K562 (cell line): ENCODE results near the gene OR2V2. TPM values are rescaled to one million over a fixed set of nuclear protein-coding genes. Genes with fewer than 3 reads are reported as not detected.
A peak's percentile ranks its signal among the peaks of the same experiment; 100 is the strongest.

Experiments used
- ATAC-seq: fragments of 200-7000 bp; cut with Tn5 transposase; 3 replicates; pipeline ENCODE4 v1.9.1; 2020; ENCODE audit warnings: moderate library complexity
- BruUV-seq: library from RNA; stranded (reverse); fragments of 400-500 nt; replicated peaks from 2 replicates; lab custom pipeline; 2021; lab: Mats Ljungman, UMichigan
- CTCF ChIA-PET: fragments of 300-600 bp; formaldehyde crosslinking; extraction: SDS; loops from one replicate; lab custom pipeline; 2021; ENCODE audit warnings: low intra/inter-chr PET ratio; lab: Yijun Ruan, JAX
- POLR2A ChIA-PET: fragments of 300-600, 350-650 bp; sonication (Branson Sonifier 250); formaldehyde crosslinking; extraction: SDS; loops from one replicate; lab custom pipeline; 2021; ENCODE audit warnings: antibody characterized with exemption, inconsistent platforms; lab: Yijun Ruan, JAX
- DNase-seq, 4 experiments: peaks; one replicate each; pipeline versions ENCODE4 v3.0.0 to v3.0.0-alpha.2; 2011 to 2018; ENCODE audit warnings: low spot score in 3 of 4, mixed read lengths in 3 of 4; ENCODE audit errors: extremely low read depth in 1 of 4
- FAIRE-seq: peaks from 2 replicates; lab custom pipeline; 2011; peaks lifted over from hg19 to GRCh38; lab: Jason Lieb, UNC
- H2AFZ ChIP-seq: 2 replicates; pipeline ENCODE4 v1.6.0; 2011; ENCODE audit warnings: low read depth, low read length, control low read depth, inconsistent platforms
- H3K27ac ChIP-seq: fragments of 200-600 bp; 3 replicates; pipeline ENCODE4 v1.8.0; 2011; ENCODE audit warnings: low read depth, mild to moderate bottlenecking, control low read depth, inconsistent platforms, low read length, moderate library complexity, mixed read lengths; ENCODE audit errors: extremely low read depth
- H3K27me3 ChIP-seq, 2 experiments: fragments of 300-600 bp in 1 of 2; 2 replicates in 1 of 2; 3 replicates in 1 of 2; pipeline versions ENCODE4 v1.6.0 to v1.8.0; 2011; ENCODE audit warnings: inconsistent platforms in 2 of 2, low read length in 2 of 2, mild to moderate bottlenecking in 1 of 2, mixed read lengths in 1 of 2, moderate library complexity in 1 of 2; ENCODE audit not compliant: control insufficient read depth in 2 of 2, insufficient read depth in 2 of 2
- H3K36me3 ChIP-seq: fragments of 300-600 bp; 3 replicates; pipeline ENCODE4 v1.8.0; 2011; ENCODE audit warnings: mild to moderate bottlenecking, low read length, inconsistent platforms; ENCODE audit not compliant: control insufficient read depth, insufficient read depth
- H3K4me1 ChIP-seq, 2 experiments: fragments of 200-600 bp in 1 of 2; replicated peaks in 1 of 2; 2 replicates in 1 of 2; 3 replicates in 1 of 2; pipeline versions ENCODE4 v1.5.1 to v1.8.0; 2011; ENCODE audit warnings: inconsistent platforms in 2 of 2, low read length in 2 of 2, mild to moderate bottlenecking in 1 of 2, mixed read lengths in 1 of 2, moderate library complexity in 1 of 2; ENCODE audit not compliant: control insufficient read depth in 2 of 2, insufficient read depth in 2 of 2
- H3K4me2 ChIP-seq: 2 replicates; pipeline ENCODE4 v1.6.1; 2011; ENCODE audit warnings: low read length, control low read depth, inconsistent platforms, mixed read lengths; ENCODE audit not compliant: insufficient read depth
- H3K4me3 ChIP-seq: fragments of 200-600 bp; sonication (generic), shearing (Covaris generic); 2 replicates; pipeline ENCODE4 v1.5.1; 2016; ENCODE audit warnings: control low read depth, inconsistent platforms
- H3K79me2 ChIP-seq: fragments of 200-600 bp; 3 replicates; pipeline ENCODE4 v1.8.0; 2011; ENCODE audit warnings: low read length, inconsistent platforms; ENCODE audit not compliant: control insufficient read depth, insufficient read depth
- H3K9ac ChIP-seq, 2 experiments: 2 replicates each; pipeline versions ENCODE4 v1.6.0 to v1.6.1; 2011; ENCODE audit warnings: low read depth in 2 of 2, low read length in 2 of 2, control low read depth in 1 of 2, inconsistent platforms in 1 of 2, mild to moderate bottlenecking in 1 of 2, mixed read lengths in 1 of 2; ENCODE audit not compliant: insufficient read depth in 1 of 2
- H3K9me1 ChIP-seq: one replicate; pipeline ENCODE4 v1.6.0; 2011; ENCODE audit warnings: inconsistent platforms, mild to moderate bottlenecking, low read length, moderate library complexity; ENCODE audit not compliant: control insufficient read depth, insufficient read depth
- H3K9me3 ChIP-seq: replicated peaks from 2 replicates; pipeline ENCODE4 v1.5.1; 2011; ENCODE audit warnings: low read depth, low read length, inconsistent platforms; ENCODE audit not compliant: control insufficient read depth, insufficient read depth
- H4K20me1 ChIP-seq: replicated peaks from 2 replicates; pipeline ENCODE4 v1.6.1; 2011; ENCODE audit warnings: low read length, inconsistent platforms, mixed read lengths; ENCODE audit not compliant: control insufficient read depth, insufficient read depth
- CBX1 ChIP-seq: sonication (generic); IDR thresholded peaks from 2 replicates; pipeline ENCODE4 v1.6.1; 2016; ENCODE audit warnings: antibody characterized with exemption, low read depth, mild to moderate bottlenecking
- CEBPB ChIP-seq: fragments of 450-650 bp; IDR thresholded peaks from 2 replicates; pipeline ENCODE4 v1.6.1; 2016; ENCODE audit warnings: missing genetic modification characterization, missing compliant biosample characterization
- DPF2 ChIP-seq: fragments of 450-650 bp; IDR thresholded peaks from 2 replicates; pipeline ENCODE4 v1.6.1; 2016
- HIVEP1 ChIP-seq: fragments of 250-450 bp; sonication (Bioruptor Pico); IDR thresholded peaks from 2 replicates; pipeline ENCODE4 v1.4.0; 2020; ENCODE audit warnings: mild to moderate bottlenecking
- MED1 ChIP-seq: sonication (generic); formaldehyde crosslinking; IDR thresholded peaks from 2 replicates; pipeline ENCODE4 v1.8.1; 2023; ENCODE audit warnings: missing genetic modification reagents, borderline replicate concordance
- NCOR1 ChIP-seq: fragments of 450-650 bp; IDR thresholded peaks from 2 replicates; pipeline ENCODE4 v1.6.1; 2016; ENCODE audit warnings: mild to moderate bottlenecking, moderate library complexity
- PHB2 ChIP-seq: fragments of 450-650 bp; IDR thresholded peaks from 2 replicates; pipeline ENCODE4 v1.6.1; 2017; ENCODE audit warnings: low read depth
- SETDB1 ChIP-seq: IDR thresholded peaks from one replicate; pipeline ENCODE4 v1.6.1; 2012; ENCODE audit warnings: low read length, control low read depth, inconsistent platforms
- SP2 ChIP-seq: IDR thresholded peaks from 2 replicates; pipeline ENCODE4 v1.6.1; 2011; ENCODE audit warnings: mild to moderate bottlenecking, low read depth, low read length, moderate library complexity; ENCODE audit not compliant: poor library complexity, severe bottlenecking; ENCODE audit errors: extremely low read depth
- STAG1 ChIP-seq: sonication (generic); formaldehyde crosslinking; IDR thresholded peaks from 2 replicates; pipeline ENCODE4 v1.5.0; 2020; ENCODE audit warnings: missing genetic modification reagents, borderline replicate concordance
- ZNF124 ChIP-seq: sonication (generic); formaldehyde crosslinking; IDR thresholded peaks from 2 replicates; pipeline ENCODE4 v1.8.1; 2022; ENCODE audit warnings: missing genetic modification reagents
- ZNF175 ChIP-seq: fragments of 200-800 bp; sonication (Bioruptor generic); IDR thresholded peaks from 2 replicates; pipeline ENCODE4 v1.6.1; 2016; ENCODE audit warnings: low read depth, mild to moderate bottlenecking, missing genetic modification characterization, missing compliant biosample characterization
- ZNF696 ChIP-seq: fragments of 250-450 bp; sonication (Bioruptor Pico); conservative IDR thresholded peaks from 2 replicates; pipeline ENCODE4 v1.4.0; 2020; ENCODE audit warnings: mild to moderate bottlenecking, moderate library complexity
- ZNF830 ChIP-seq: fragments of 250-450 bp; sonication (Bioruptor Pico); IDR thresholded peaks from 2 replicates; pipeline ENCODE4 v1.5.0; 2021; ENCODE audit warnings: mild to moderate bottlenecking
- WGBS: fragments of 100-300 bp; shearing (Covaris generic); methylation state at CpG from one replicate; pipeline ENCODE4 v1.1.6; 2016; ENCODE audit warnings: low coverage, mixed read lengths; ENCODE audit not compliant: insufficient coverage; ENCODE audit errors: missing lambda C conversion rate; 5-methylcytosine and 5-hydroxymethylcytosine counted together
- in situ Hi-C: fragments of 300-500 bp; cut with MboI; formaldehyde crosslinking; loops from 4 replicates; pipeline ENCODE4 v1.15.0; 2018; ENCODE audit warnings: inconsistent platforms, mixed read lengths
- intact Hi-C: fragments of 100-400 bp; cut with micrococcal nuclease; formaldehyde crosslinking; loops from 2 replicates; pipeline ENCODE4 v1.14.2; 2022
- polyA plus RNA-seq, 8 experiments: library from polyadenylated mRNA; depleted of rRNA in 4 of 8; stranded (reverse) in 5 of 8; unstranded in 3 of 8; fragments of >200 nt; fragmentation: Nextera tagmentation in 2 of 8; fragmentation: Illumina TruSeq in 1 of 8; extraction: Ambion mirVana in 2 of 8; extraction: Trizol in 1 of 8; gene quantifications; 2 replicates each; pipeline versions ENCODE4 v1.2.1 to v1.2.3, GENCODE V29; 2011 to 2014; ENCODE audit warnings: inconsistent platforms in 1 of 8, missing spikeins in 1 of 8
- total RNA-seq, 7 experiments: library from RNA; depleted of rRNA in 6 of 7; stranded (reverse); fragments of >200 nt in 6 of 7; fragmentation: Illumina TruSeq in 2 of 7; extraction: Trizol in 2 of 7; gene quantifications; 2 replicates each; pipeline versions ENCODE4 v1.2.1 to v1.2.3, GENCODE V29; 2011 to 2021; ENCODE audit warnings: low replicate concordance in 1 of 7
- TF ChIP-seq, protein P1 (sequence below): fragments of 450-650 bp; IDR thresholded peaks from 2 replicates; pipeline ENCODE4 v1.6.1; 2016; ENCODE audit warnings: mild to moderate bottlenecking
- TF ChIP-seq, protein P2 (sequence below): fragments of 250-450 bp; sonication (Bioruptor Pico); IDR thresholded peaks from 2 replicates; pipeline ENCODE4 v1.4.0; 2020; ENCODE audit warnings: mild to moderate bottlenecking, moderate library complexity

OR2V2 gene
- total and polyA plus RNA-seq, 9 of the 15 experiments (the other 6 are each of a cell fraction or from before 2014, with no cell fraction given) = 0.01 TPM; not detected in 8

DNA sequence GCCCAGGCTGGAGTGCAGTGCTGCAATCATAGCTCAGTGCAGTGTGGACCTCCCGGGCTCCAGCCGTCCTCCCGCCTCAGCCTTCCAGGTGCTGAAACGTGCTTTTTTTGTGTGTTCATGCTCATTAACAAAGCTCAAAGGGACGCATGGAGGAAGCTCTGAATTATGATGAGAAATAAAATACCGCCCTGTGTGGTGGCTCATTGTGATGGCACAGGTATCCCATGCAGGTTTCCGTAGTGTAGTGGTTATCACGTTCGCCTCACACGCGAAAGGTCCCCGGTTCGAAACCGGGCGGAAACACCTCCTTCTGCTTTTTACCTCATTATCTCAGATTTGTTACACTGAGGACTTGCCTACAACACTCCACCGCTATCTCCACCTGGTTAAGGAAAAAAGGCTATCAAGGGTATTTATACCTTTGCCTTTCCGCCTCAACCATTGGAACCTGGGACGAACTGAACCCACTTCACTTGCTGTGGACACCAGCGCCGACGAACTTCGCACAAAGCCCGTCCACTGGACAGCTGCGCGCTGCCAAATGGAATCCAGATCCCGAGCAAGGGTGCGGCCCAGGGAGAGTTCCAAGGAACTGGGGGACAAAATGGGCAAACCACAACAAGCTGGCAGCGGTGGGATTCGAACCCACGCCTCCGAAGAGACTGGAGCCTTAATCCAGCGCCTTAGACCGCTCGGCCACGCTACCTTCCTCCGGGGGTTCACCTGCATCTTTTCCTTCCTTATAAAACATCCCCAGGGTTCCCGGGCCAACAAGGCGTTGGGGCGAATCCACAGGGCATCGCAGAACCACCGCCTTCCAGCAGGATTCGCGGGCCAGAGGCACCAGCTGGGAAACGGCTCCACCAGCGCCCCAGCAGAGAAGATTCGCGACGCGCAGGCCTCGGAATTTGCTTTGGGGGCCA, 26.3 kb downstream of the OR2V2 start:
- no peaks in the 10 kb centered on the region for H3K9me3 ChIP-seq
- in situ Hi-C loops (no loop called here), intact Hi-C loops (loop anchor here (2.0 to 5.0 kb wide), 2 partner anchors 15 to 44 kb away; no protein-coding TSS in a partner anchor)
- BruUV-seq = no TSS peak
- peak overlapping the region; percentile 50 for H3K4me3 ChIP-seq
- peak; percentile 36 to 87 (median 44) for DNase-seq
- POLR2A ChIA-PET = interaction anchor here (0.6 to 2.9 kb wide), 8 partner anchors 10 to 370 kb away, joined by 3 to 25 read pairs (median 4); no protein-coding TSS in a partner anchor
- no peaks in the 10 kb centered on the region for H3K9me1 ChIP-seq
- H2AFZ ChIP-seq = peak overlapping the region; percentile 99
- peak; percentile 42 for ATAC-seq
- CTCF ChIA-PET = interaction anchor here (0.6 kb wide), 1 partner anchor 40 kb away, joined by 3 read pairs; no protein-coding TSS in a partner anchor
- peak overlapping the region; percentile 75 for H3K27ac ChIP-seq
- FAIRE-seq = peak; percentile 11
- WGBS = 44% methylated on average over 50 of the region's 50 CpGs
- no peaks in the 10 kb centered on the region for H4K20me1 ChIP-seq
- H3K79me2 ChIP-seq = no peaks in the 10 kb centered on the region
- no peaks in the 10 kb centered on the region for H3K27me3 ChIP-seq
- peak overlapping the region; percentile 79 to 87 for H3K9ac ChIP-seq
- no peaks in the 10 kb centered on the region for H3K36me3 ChIP-seq
- peak overlapping the region; percentile 93 for H3K4me2 ChIP-seq
- H3K4me1 ChIP-seq = peaks cover 21 to 43% of the 10 kb centered on the region in 2 experiments; a peak in 4 of 5 replicates
- TF ChIP-seq ZNF124 (no peak), MED1 (CRISPR knock-in tag) (no peak), CBX1 (no peak; the same call in 1 of the 2 replicates), ZNF175 (no peak), HIVEP1 (CRISPR knock-in tag) (no peak), CEBPB (tag) (peak; percentile 58), DPF2 (0 out of 2 replicates have a peak, but pooled peaks have one; percentile 42), NCOR1 (no peak), SP2 (no peak), PHB2 (no peak), ZNF830 (no peak), ZNF696 (CRISPR knock-in tag) (no peak), STAG1 (CRISPR knock-in tag) (no peak), SETDB1 (no peak)
- TF ChIP-seq, protein P1, sequence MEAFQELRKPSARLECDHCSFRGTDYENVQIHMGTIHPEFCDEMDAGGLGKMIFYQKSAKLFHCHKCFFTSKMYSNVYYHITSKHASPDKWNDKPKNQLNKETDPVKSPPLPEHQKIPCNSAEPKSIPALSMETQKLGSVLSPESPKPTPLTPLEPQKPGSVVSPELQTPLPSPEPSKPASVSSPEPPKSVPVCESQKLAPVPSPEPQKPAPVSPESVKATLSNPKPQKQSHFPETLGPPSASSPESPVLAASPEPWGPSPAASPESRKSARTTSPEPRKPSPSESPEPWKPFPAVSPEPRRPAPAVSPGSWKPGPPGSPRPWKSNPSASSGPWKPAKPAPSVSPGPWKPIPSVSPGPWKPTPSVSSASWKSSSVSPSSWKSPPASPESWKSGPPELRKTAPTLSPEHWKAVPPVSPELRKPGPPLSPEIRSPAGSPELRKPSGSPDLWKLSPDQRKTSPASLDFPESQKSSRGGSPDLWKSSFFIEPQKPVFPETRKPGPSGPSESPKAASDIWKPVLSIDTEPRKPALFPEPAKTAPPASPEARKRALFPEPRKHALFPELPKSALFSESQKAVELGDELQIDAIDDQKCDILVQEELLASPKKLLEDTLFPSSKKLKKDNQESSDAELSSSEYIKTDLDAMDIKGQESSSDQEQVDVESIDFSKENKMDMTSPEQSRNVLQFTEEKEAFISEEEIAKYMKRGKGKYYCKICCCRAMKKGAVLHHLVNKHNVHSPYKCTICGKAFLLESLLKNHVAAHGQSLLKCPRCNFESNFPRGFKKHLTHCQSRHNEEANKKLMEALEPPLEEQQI = 0 out of 2 replicates have a peak, but pooled peaks have one; percentile 55
- TF ChIP-seq, protein P2, sequence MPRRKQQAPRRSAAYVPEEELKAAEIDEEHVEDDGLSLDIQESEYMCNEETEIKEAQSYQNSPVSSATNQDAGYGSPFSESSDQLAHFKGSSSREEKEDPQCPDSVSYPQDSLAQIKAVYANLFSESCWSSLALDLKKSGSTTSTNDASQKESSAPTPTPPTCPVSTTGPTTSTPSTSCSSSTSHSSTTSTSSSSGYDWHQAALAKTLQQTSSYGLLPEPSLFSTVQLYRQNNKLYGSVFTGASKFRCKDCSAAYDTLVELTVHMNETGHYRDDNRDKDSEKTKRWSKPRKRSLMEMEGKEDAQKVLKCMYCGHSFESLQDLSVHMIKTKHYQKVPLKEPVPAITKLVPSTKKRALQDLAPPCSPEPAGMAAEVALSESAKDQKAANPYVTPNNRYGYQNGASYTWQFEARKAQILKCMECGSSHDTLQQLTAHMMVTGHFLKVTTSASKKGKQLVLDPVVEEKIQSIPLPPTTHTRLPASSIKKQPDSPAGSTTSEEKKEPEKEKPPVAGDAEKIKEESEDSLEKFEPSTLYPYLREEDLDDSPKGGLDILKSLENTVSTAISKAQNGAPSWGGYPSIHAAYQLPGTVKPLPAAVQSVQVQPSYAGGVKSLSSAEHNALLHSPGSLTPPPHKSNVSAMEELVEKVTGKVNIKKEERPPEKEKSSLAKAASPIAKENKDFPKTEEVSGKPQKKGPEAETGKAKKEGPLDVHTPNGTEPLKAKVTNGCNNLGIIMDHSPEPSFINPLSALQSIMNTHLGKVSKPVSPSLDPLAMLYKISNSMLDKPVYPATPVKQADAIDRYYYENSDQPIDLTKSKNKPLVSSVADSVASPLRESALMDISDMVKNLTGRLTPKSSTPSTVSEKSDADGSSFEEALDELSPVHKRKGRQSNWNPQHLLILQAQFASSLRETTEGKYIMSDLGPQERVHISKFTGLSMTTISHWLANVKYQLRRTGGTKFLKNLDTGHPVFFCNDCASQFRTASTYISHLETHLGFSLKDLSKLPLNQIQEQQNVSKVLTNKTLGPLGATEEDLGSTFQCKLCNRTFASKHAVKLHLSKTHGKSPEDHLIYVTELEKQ (CRISPR knock-in tag) = no peak
